ENCODE measurements around the gene HS6ST2. TPM values are rescaled to one million over a fixed set of nuclear protein-coding genes. Genes with fewer than 3 reads are reported as not detected.

HS6ST2 gene
- total RNA-seq, 1 donor from 2014 or later = 6.2 TPM

GRCh38 chrX:132766452-132766851 is 192.0 kb downstream of the HS6ST2 start:
- Mint-ChIP-seq H3K4me1 (ENCODE audit: unreplicated experiment) (peaks cover under 1% of the 10 kb centered on the region), H3K27me3 (ENCODE audit: unreplicated experiment) (no peaks in the 10 kb centered on the region), H3K9me3 (ENCODE audit: unreplicated experiment) (no peaks in the 10 kb centered on the region), H3K27ac (ENCODE audit: unreplicated experiment) (no peak overlapping the region), H3K36me3 (ENCODE audit: unreplicated experiment) (no peaks in the 10 kb centered on the region), H3K4me3 (ENCODE audit: unreplicated experiment) (no peak overlapping the region)
- DNase-seq (ENCODE audit: extremely low spot score, unreplicated experiment) = no peak
- TF ChIP-seq, protein P1, sequence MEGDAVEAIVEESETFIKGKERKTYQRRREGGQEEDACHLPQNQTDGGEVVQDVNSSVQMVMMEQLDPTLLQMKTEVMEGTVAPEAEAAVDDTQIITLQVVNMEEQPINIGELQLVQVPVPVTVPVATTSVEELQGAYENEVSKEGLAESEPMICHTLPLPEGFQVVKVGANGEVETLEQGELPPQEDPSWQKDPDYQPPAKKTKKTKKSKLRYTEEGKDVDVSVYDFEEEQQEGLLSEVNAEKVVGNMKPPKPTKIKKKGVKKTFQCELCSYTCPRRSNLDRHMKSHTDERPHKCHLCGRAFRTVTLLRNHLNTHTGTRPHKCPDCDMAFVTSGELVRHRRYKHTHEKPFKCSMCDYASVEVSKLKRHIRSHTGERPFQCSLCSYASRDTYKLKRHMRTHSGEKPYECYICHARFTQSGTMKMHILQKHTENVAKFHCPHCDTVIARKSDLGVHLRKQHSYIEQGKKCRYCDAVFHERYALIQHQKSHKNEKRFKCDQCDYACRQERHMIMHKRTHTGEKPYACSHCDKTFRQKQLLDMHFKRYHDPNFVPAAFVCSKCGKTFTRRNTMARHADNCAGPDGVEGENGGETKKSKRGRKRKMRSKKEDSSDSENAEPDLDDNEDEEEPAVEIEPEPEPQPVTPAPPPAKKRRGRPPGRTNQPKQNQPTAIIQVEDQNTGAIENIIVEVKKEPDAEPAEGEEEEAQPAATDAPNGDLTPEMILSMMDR (IDR thresholded peaks at IDR 0.05) = no peak

DNA sequence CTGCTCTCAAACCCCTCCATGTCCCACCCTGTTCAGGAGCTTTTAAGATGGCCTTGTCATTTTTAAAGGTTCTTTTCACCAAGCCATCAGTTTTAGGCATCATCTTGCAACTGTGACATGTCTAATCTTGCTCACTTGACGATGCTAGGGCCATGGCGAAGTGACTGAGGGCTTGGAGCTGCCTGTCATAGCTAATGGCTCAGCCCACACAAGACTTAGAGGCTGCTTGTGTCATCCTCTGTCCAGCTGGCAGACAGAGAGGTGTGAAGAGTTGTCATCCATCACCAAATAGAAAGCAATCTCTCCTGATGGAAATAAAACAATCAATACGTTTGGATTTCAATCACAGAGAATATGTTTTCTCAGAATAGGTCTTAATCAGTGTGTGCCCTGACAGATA is 194.9 kb downstream of the HS6ST2 start:
- H3K4me3 Mint-ChIP-seq (ENCODE audit: unreplicated experiment) = no peak overlapping the region
- no peak overlapping the region for H3K27ac Mint-ChIP-seq (ENCODE audit: unreplicated experiment)
- DNase-seq (ENCODE audit: extremely low spot score, unreplicated experiment) = no peak
- no peaks in the 10 kb centered on the region for H3K36me3 Mint-ChIP-seq (ENCODE audit: unreplicated experiment)
- no peaks in the 10 kb centered on the region for H3K27me3 Mint-ChIP-seq (ENCODE audit: unreplicated experiment)
- TF ChIP-seq, protein P1 (IDR thresholded peaks at IDR 0.05) = no peak
- H3K4me1 Mint-ChIP-seq (ENCODE audit: unreplicated experiment) = peaks cover 30% of the 10 kb centered on the region
- no peaks in the 10 kb centered on the region for H3K9me3 Mint-ChIP-seq (ENCODE audit: unreplicated experiment)

DNA sequence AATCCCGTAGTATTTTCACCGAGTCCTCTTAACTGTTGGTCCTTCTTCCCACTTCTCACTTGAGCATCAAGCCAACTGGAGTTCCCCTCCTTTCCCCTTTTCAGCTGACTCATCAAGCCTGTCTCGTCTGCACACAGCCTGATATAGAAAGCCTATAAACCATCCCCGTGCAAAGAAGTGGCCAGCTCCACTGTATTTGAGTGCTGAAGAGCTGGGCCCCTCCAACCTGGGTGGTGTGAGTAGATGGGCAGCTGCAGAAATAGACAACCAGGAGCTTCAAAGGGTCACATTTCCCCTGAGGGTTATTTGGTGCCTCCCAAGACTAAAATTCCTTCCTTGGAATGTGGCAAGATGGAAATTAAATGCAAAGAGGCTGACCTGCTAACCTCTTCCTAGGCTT is 199.7 kb downstream of the HS6ST2 start:
- Mint-ChIP-seq H3K36me3 (ENCODE audit: unreplicated experiment) (no peaks in the 10 kb centered on the region), H3K27me3 (ENCODE audit: unreplicated experiment) (no peaks in the 10 kb centered on the region), H3K4me3 (ENCODE audit: unreplicated experiment) (peak overlapping the region; percentile 38), H3K9me3 (ENCODE audit: unreplicated experiment) (no peaks in the 10 kb centered on the region), H3K27ac (ENCODE audit: unreplicated experiment) (peak overlapping the region; percentile 51), H3K4me1 (ENCODE audit: unreplicated experiment) (peaks cover 47% of the 10 kb centered on the region)
- DNase-seq (ENCODE audit: extremely low spot score, unreplicated experiment) = no peak
- TF ChIP-seq, protein P1 (IDR thresholded peaks at IDR 0.05) = no peak

DNA sequence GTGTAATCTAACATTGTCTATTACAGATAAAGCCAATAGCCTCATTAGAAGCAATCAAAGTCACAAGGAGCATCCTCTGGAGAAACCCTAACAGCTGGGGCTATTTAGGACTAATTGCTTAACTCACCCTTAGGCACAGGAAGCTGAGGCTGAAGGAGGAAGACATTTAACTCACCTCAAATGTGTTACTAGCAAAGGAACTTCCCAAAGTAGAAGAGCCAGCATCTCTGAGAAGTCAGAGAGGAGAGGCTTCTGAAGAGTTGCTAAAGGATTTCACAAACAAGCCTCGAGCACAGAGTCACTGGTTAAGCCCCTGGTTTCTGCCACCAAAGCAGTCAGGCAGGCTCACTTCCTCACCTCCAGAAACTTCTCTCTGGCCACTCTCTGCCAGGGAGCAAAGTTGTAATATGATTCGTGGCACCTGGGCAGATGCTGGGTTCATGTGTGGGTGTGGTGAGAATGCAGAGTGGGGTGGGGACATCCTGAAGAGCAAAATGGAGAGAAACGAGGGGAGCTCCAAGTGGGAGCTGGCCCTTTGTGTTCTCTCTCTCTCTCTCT is 201.3 kb downstream of the HS6ST2 start:
- Mint-ChIP-seq H3K36me3 (ENCODE audit: unreplicated experiment) (no peaks in the 10 kb centered on the region), H3K9me3 (ENCODE audit: unreplicated experiment) (no peaks in the 10 kb centered on the region), H3K27me3 (ENCODE audit: unreplicated experiment) (no peaks in the 10 kb centered on the region), H3K4me3 (ENCODE audit: unreplicated experiment) (no peak overlapping the region), H3K4me1 (ENCODE audit: unreplicated experiment) (peaks cover 47% of the 10 kb centered on the region), H3K27ac (ENCODE audit: unreplicated experiment) (peak overlapping the region; percentile 24)
- TF ChIP-seq, protein P1 (IDR thresholded peaks at IDR 0.05) = no peak
- DNase-seq (ENCODE audit: extremely low spot score, unreplicated experiment) = no peak

GRCh38 chrX:132756439-132756838 is 202.0 kb downstream of the HS6ST2 start:
- H3K4me1 Mint-ChIP-seq (ENCODE audit: unreplicated experiment) = peaks cover 47% of the 10 kb centered on the region
- TF ChIP-seq, protein P1 (IDR thresholded peaks at IDR 0.05) = no peak
- no peaks in the 10 kb centered on the region for H3K27me3 Mint-ChIP-seq (ENCODE audit: unreplicated experiment)
- H3K9me3 Mint-ChIP-seq (ENCODE audit: unreplicated experiment) = no peaks in the 10 kb centered on the region
- H3K4me3 Mint-ChIP-seq (ENCODE audit: unreplicated experiment) = no peak overlapping the region
- H3K27ac Mint-ChIP-seq (ENCODE audit: unreplicated experiment) = no peak overlapping the region
- no peak for DNase-seq (ENCODE audit: extremely low spot score, unreplicated experiment)
- no peaks in the 10 kb centered on the region for H3K36me3 Mint-ChIP-seq (ENCODE audit: unreplicated experiment)
